Aorta (tissue), 5 donors: ENCODE results near the gene RPTOR. TPM values are rescaled to one million over a fixed set of nuclear protein-coding genes. Genes with fewer than 3 reads are reported as not detected.
A peak's percentile ranks its signal among the peaks of the same experiment; 100 is the strongest.

Source experiments
- ATAC-seq: fragments of 200-7000 bp; cut with Tn5 transposase; one replicate; pipeline ENCODE4 v1.9.1; 2022; ENCODE audit warnings: moderate library complexity; ENCODE audit not compliant: low FRiP score
- DNase-seq, 2 donors: peaks; one replicate each; pipeline ENCODE4 v3.0.0-alpha.2; 2020
- H3K27ac ChIP-seq, 2 donors: one replicate each; pipeline ENCODE4 v1.5.1; 2013; ENCODE audit warnings: low read length in 2 of 2, mild to moderate bottlenecking in 2 of 2, moderate library complexity in 2 of 2, control low read depth in 1 of 2, inconsistent platforms in 1 of 2, low read depth in 1 of 2
- H3K27me3 ChIP-seq, 2 donors: one replicate each; pipeline ENCODE4 v1.6.1; 2013; ENCODE audit warnings: control low read depth in 1 of 2, low read length in 1 of 2, mild to moderate bottlenecking in 1 of 2, moderate library complexity in 1 of 2; ENCODE audit not compliant: insufficient read depth in 2 of 2, control insufficient read depth in 1 of 2
- H3K36me3 ChIP-seq, 2 donors: one replicate each; pipeline ENCODE4 v1.6.1; 2013; ENCODE audit warnings: control low read depth in 1 of 2, low read length in 1 of 2, mild to moderate bottlenecking in 1 of 2; ENCODE audit not compliant: insufficient read depth in 2 of 2, control insufficient read depth in 1 of 2
- H3K4me1 ChIP-seq, 2 donors: one replicate each; pipeline ENCODE4 v1.6.1; 2013; ENCODE audit warnings: low read length in 2 of 2, control low read depth in 1 of 2, mild to moderate bottlenecking in 1 of 2, moderate library complexity in 1 of 2; ENCODE audit not compliant: insufficient read depth in 2 of 2, control insufficient read depth in 1 of 2
- H3K4me3 ChIP-seq, 2 donors: one replicate each; pipeline ENCODE4 v1.5.1; 2013; ENCODE audit warnings: low read length in 2 of 2, control low read depth in 1 of 2, mild to moderate bottlenecking in 1 of 2
- H3K9me3 ChIP-seq: one replicate; pipeline ENCODE4 v1.6.1; 2013; ENCODE audit warnings: mild to moderate bottlenecking, low read length; ENCODE audit not compliant: control insufficient read depth
- WGBS, 2 donors: extraction: QIAGEN DNeasy Blood & Tissue Kit; methylation state at CpG; one replicate each; pipeline ENCODE4 v1.1.7; 2013; 5-methylcytosine and 5-hydroxymethylcytosine counted together
- intact Hi-C, 2 donors: fragments of 100-400 bp; cut with DNase I; formaldehyde crosslinking; loops; one replicate each; pipeline versions ENCODE4 v1.14.2 to v1.15.0; 2022
- polyA plus RNA-seq, 2 donors: library from polyadenylated mRNA; stranded (reverse); fragments of 200-250 nt; gene quantifications; one replicate each; pipeline ENCODE4 v1.2.3, GENCODE V29; 2013
- total RNA-seq, 2 donors: library from RNA; stranded (reverse); fragmentation: NEBNext Ultra II Directional; extraction: Animal tissue kit (Norgen Biotek cat#: 25700); gene quantifications; one replicate each; pipeline ENCODE4 v1.2.1, GENCODE V29; 2021
- donor health status: healthy with polysubstance abuse.
- donor health status: Bipolar disorder and iron deficiency.
- donor health status: DM: no; HTN: no; CAD: no.
- donor health status: DM: no; HTN: no; CAD: no.
- donor health status: DM: yes; HTN: yes; CAD: no.

The RPTOR gene
- total and polyA plus RNA-seq, 4 donors = 2.1 to 31.4 (median 18.6) TPM

DNA sequence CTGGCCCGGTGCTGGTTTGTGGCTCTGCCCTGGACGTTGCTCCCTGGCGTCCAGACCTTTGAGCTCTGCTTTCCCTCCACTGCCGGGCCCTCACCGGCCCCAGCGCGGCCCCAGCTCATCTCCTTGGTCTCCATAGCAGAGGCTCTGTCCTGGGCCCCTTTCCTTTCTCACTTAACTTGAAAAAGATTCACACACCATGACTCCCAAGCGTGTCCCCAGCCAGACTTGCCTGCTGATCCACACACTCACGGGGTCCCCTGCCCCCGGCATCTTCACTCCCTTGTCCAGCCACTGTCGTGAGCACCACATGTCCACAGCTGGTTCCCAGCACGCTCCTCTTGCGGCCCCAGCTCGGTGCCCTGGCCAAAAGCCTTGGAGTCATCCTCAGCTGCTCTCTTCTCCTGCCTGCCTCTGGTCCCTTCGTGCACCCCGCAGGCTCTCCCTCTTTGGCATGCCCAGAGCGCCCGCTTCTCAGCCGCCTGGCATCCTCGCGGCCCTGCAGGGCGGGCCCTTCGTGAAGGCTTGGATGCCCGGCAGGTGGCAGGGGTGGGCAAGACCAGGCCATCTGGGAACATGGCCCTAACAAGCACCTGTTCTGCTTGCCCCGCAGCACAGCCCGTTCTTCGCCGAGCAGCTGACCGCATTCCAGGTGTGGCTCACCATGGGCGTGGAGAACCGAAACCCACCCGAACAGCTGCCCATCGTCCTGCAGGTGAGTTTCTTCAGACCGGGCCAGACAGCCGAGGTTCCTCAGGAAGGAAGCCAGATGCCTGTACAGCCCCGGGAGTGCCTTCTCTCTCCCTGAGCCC is 301.4 kb downstream of the RPTOR start:
- WGBS, 2 donors = 92 to 93% methylated on average over 36 of the region's 36 CpGs
- DNase-seq (peak in 1 of 2 donors; percentile 62), ATAC-seq (no peak)
- no peaks in the 10 kb centered on the region for H3K4me1 ChIP-seq
- no peaks in the 10 kb centered on the region for H3K9me3 ChIP-seq
- intact Hi-C loops = no loop called here
- H3K27me3 ChIP-seq = no peaks in the 10 kb centered on the region
- no peaks in the 10 kb centered on the region for H3K36me3 ChIP-seq
- H3K27ac ChIP-seq = no peak overlapping the region
- no peak overlapping the region for H3K4me3 ChIP-seq

DNA sequence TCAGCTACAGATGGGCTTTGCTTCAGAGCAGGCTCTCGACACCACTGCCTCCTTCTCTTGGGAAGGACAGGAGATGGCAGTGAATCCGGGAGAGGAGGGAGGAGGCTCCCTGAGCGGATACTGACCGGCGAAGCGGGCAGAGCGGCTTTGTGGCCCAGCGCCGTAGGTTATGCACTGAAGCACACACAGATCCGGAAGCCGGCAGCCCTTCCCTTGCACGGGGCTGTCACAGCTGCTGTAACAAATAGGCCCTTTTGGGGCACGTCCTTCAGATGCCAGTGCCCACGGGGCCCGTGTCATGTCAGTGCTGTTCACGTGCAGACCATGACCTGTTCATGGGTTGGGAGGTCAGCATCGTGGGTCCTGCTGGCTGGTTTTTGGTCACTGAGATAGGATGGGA is 302.3 kb downstream of the RPTOR start:
- Histone ChIP-seq H3K9me3 (no peaks in the 10 kb centered on the region), H3K36me3 (no peaks in the 10 kb centered on the region), H3K27me3 (no peaks in the 10 kb centered on the region), H3K4me1 (no peaks in the 10 kb centered on the region), H3K4me3 (no peak overlapping the region), H3K27ac (no peak overlapping the region)
- WGBS, 2 donors = 95 to 97% methylated on average over 17 of the region's 17 CpGs
- intact Hi-C loops = no loop called here
- peak in 1 of 2 donors; percentile 67 for DNase-seq
- ATAC-seq = no peak

DNA sequence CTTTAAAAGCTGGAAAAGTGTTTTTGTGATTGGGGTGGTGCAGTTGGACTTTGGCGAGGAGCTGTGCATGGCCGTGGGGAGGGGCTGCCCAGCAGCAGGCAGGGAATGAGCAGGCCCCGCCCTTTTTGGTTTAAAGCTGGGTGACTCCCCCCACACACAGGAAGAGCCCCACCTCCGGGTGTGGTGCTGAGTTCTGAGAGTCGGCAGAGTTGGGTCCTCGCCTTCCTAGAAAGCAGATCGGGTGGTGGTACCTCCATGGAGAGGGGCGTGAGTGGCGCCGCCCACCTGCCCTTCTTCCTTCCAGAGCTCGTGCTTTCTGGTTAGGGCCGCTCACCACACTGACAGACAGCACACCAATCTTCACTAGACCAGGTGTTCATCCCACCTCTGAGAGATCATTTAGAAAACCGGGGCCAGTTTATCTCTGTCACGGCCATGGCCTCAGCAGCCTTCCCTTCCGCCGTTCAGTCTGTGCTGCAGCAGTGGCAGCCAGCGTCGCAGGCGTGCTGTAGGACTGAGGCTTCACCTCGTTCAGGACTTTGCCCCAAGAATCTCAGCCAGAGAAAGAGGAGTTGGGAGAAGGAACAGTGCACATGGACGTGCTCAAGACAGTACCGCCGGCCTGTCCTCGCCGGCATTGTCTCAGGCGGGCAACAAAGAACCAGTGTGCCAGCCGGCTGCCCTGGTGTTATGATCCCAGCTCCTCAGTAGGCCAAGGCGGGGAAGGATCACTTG is 303.0 kb downstream of the RPTOR start:
- ATAC-seq (no peak), DNase-seq (peak in 1 of 2 donors; percentile 51)
- no peaks in the 10 kb centered on the region for H3K4me1 ChIP-seq
- WGBS, 2 donors = 88 to 89% methylated on average over 28 of the region's 28 CpGs
- no peaks in the 10 kb centered on the region for H3K27me3 ChIP-seq
- H3K36me3 ChIP-seq = no peaks in the 10 kb centered on the region
- H3K9me3 ChIP-seq = no peaks in the 10 kb centered on the region
- H3K27ac ChIP-seq = no peak overlapping the region
- intact Hi-C loops = no loop called here
- H3K4me3 ChIP-seq = no peak overlapping the region

DNA sequence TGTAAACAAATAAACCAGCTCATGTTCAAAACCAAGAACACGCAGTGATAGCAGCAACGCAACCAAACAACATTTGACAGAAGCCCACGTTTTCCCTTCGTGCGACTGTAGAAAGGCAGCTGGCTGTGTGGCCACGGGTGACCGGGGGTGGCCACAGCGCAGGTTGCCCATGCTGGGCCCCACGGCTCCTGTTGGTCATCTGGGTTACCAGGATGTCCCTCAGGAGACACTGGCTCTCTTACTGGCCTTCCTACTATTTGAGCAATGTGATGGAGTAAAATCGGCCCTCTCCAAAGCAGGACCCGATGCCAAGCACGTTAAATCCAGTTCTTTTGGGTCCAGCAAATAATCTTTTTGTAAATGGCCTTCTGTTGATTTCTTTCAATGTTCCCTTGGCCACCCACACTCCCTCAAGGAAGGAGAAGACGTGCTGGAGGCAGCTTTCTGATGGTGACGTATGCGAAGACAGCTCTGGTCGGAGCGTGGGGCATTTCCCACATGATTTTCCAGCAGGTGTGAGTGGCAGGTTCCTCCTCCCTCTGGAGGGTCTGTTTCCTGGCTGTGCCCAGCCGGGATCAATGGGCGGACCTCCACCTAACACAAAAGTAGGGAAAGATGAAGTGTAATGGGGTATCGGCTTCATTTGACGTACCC is 303.9 kb downstream of the RPTOR start:
- DNase-seq (peak in 1 of 2 donors; percentile 40), ATAC-seq (no peak)
- no peaks in the 10 kb centered on the region for H3K4me1 ChIP-seq
- H3K4me3 ChIP-seq = no peak overlapping the region
- H3K27me3 ChIP-seq = no peaks in the 10 kb centered on the region
- H3K9me3 ChIP-seq = no peaks in the 10 kb centered on the region
- WGBS, 2 donors = 96% methylated on average over 21 of the region's 21 CpGs
- no peaks in the 10 kb centered on the region for H3K36me3 ChIP-seq
- H3K27ac ChIP-seq = no peak overlapping the region
- intact Hi-C loops = no loop called here

DNA sequence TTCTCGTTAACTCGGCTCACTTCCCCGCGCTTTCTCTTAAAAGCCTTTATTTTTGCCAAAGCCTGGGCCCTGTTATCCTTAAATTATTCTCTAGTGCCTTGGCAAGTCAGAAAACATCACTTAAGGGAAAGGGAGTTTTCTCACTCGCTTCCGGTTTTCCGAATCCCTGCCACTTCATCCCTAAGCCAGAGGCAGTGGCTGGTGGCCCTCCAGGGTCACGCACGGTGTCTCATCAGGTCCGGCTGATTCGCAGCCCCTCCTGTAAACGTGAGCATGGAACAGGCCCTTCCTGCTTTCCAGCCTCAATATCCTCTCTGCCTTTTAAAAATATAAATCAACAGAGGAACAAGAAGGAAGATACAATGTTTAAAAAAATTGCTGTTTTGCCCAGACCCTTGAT is 304.5 kb downstream of the RPTOR start:
- peak in 1 of 2 donors; percentile 25 for DNase-seq
- Histone ChIP-seq H3K36me3 (no peaks in the 10 kb centered on the region), H3K27me3 (no peaks in the 10 kb centered on the region), H3K4me1 (no peaks in the 10 kb centered on the region), H3K9me3 (no peaks in the 10 kb centered on the region), H3K4me3 (no peak overlapping the region), H3K27ac (no peak overlapping the region)
- intact Hi-C loops = no loop called here
- no peak for ATAC-seq
- WGBS, 2 donors = 97% methylated on average over 12 of the region's 12 CpGs

DNA sequence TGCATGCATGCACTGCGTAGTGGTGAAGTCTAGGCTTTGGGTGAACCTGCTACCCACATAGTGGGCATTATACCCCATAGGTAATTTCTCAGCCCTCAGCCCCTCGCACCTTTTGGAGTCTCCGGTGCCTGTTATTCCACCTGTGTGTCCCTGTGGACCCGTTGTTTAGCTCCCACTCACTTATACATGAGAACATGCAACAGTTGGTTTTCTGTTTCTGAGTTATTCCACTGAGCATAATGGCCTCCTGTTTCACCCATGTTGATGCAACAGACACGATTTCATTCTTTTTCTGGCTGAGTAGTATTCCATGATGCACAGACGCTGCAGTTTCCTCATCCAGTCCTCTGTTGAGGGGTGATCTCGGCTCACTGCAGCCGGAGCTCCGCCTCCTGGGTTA is 305.5 kb downstream of the RPTOR start:
- no peak overlapping the region for H3K27ac ChIP-seq
- WGBS, 2 donors = 89 to 95% methylated on average over 9 of the region's 9 CpGs
- no peaks in the 10 kb centered on the region for H3K36me3 ChIP-seq
- intact Hi-C loops = no loop called here
- ATAC-seq = no peak
- H3K4me3 ChIP-seq = no peak overlapping the region
- no peak for DNase-seq
- H3K4me1 ChIP-seq = no peaks in the 10 kb centered on the region
- no peaks in the 10 kb centered on the region for H3K27me3 ChIP-seq
- H3K9me3 ChIP-seq = no peaks in the 10 kb centered on the region

DNA sequence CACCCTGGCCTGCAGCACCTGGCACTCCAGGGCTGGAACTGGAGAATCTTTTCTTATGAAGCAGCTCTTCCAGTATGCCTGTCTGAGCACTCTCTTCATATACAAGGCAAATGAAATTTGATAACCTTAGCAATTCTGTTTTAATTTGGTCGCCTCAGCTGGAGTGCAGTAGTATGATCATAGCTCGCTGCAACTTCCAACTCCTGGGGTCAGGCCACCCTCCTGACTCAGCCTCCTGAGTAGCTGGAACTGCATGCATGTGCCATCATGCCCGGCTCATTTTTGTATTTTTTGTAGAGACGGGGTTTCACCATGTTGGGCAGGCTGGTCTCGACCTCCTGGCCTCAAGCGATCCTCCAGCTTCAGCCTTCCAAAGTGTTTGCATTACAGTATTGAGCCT is 306.2 kb downstream of the RPTOR start:
- DNase-seq = no peak
- H3K36me3 ChIP-seq = no peaks in the 10 kb centered on the region
- intact Hi-C loops = no loop called here

DNA sequence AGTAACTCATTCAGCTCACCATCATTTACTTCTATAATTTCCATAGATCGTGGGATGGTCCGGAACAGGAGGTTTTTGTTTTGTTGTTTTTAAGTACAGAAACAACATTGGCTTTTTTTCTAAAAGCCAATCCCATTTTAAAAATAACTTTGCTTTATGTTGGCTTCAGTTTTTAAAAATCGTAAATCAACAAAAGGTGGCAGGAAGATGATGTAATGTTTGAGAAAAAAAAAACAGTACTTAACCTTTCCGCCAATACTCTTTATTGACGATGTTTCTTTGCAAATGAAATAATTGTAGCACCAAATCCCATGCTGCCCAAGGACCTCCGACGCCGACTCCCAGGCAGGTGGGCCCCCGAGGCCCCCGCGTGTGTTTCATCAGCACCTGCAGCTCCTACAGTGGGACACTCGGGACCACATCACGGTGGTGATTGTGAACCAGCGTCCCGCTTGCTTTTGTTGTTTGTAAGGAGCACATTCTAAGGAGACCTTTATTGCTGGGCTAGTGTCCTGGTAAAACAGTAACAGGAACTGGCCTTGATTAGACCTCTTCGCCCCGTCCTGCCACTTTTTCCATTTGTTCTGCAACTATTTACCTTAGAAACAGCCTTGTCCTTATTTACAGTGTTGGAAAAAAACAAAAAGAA is 306.8 kb downstream of the RPTOR start:
- Histone ChIP-seq H3K9me3 (no peaks in the 10 kb centered on the region), H3K4me1 (no peaks in the 10 kb centered on the region), H3K27ac (no peak overlapping the region), H3K36me3 (no peaks in the 10 kb centered on the region), H3K4me3 (no peak overlapping the region), H3K27me3 (no peaks in the 10 kb centered on the region)
- no peak for ATAC-seq
- WGBS, 2 donors = 86 to 87% methylated on average over 17 of the region's 17 CpGs
- intact Hi-C loops = no loop called here
- no peak for DNase-seq

More for the DNA sequence above, 306.2 kb downstream of the RPTOR start:
- Histone ChIP-seq H3K4me1 (no peaks in the 10 kb centered on the region), H3K27me3 (no peaks in the 10 kb centered on the region), H3K27ac (no peak overlapping the region), H3K9me3 (no peaks in the 10 kb centered on the region), H3K4me3 (no peak overlapping the region)
- WGBS, 2 donors = 76 to 84% methylated on average over 6 of the region's 6 CpGs
- ATAC-seq = no peak
